HFFc6 (cell line): ENCODE measurements around the gene EXOC6B. TPM values are rescaled to one million over a fixed set of nuclear protein-coding genes. Genes with fewer than 3 reads are reported as not detected.

ENCODE experiments used
- DNase-seq: peaks from one replicate; pipeline ENCODE4 v3.0.0-alpha.2; 2018
- H3K27ac Mint-ChIP-seq: 2 replicates; pipeline ENCODE4 v1.8.0; 2020; ENCODE audit warnings: mild to moderate bottlenecking, mixed read lengths
- H3K27me3 Mint-ChIP-seq: 2 replicates; pipeline ENCODE4 v1.8.0; 2021; ENCODE audit warnings: mild to moderate bottlenecking, moderate library complexity, mixed read lengths; ENCODE audit not compliant: insufficient read depth
- H3K36me3 Mint-ChIP-seq: 2 replicates; pipeline ENCODE4 v1.8.0; 2021; ENCODE audit warnings: low read depth, mixed read lengths
- H3K4me1 Mint-ChIP-seq: 2 replicates; pipeline ENCODE4 v1.8.0; 2020; ENCODE audit warnings: low read depth, mixed read lengths
- H3K4me3 Mint-ChIP-seq: 2 replicates; pipeline ENCODE4 v1.8.0; 2020; ENCODE audit warnings: mild to moderate bottlenecking, moderate library complexity, mixed read lengths
- H3K9me3 Mint-ChIP-seq: 2 replicates; pipeline ENCODE4 v1.8.0; 2020; ENCODE audit warnings: mild to moderate bottlenecking, mixed read lengths
- CTCF ChIP-seq: fragments of 200-600 bp; sonication (generic); IDR thresholded peaks from 2 replicates; pipeline ENCODE4 v1.5.0; 2021; ENCODE audit warnings: antibody characterized with exemption, mild to moderate bottlenecking
- total RNA-seq, 6 experiments: library from RNA; stranded (reverse); fragmentation: NEBNext Ultra II Directional; extraction: Animal tissue kit (Norgen Biotek cat#: 25700); gene quantifications; 2 replicates in 1 of 6; 3 replicates in 5 of 6; pipeline ENCODE4 v1.2.3, GENCODE V29; 2021

EXOC6B gene
- total RNA-seq, 6 experiments from 2014 or later: 24.8 to 33.0 (median 27.4) TPM

GRCh38 chr2:72275084-72275483 is 550.7 kb downstream of the EXOC6B start:
- H3K4me1 Mint-ChIP-seq: peaks cover 32% of the 10 kb centered on the region
- no peaks in the 10 kb centered on the region for H3K36me3 Mint-ChIP-seq
- H3K27ac Mint-ChIP-seq: no peak overlapping the region
- no peaks in the 10 kb centered on the region for H3K9me3 Mint-ChIP-seq
- H3K27me3 Mint-ChIP-seq: peaks cover 1% of the 10 kb centered on the region; the same call in 1 of the 2 replicates
- no peak overlapping the region for H3K4me3 Mint-ChIP-seq
- no peak for TF ChIP-seq CTCF
- no peak for DNase-seq

GRCh38 chr2:72274380-72274797 is 551.4 kb downstream of the EXOC6B start:
- DNase-seq: no peak
- H3K27ac Mint-ChIP-seq: no peak overlapping the region
- peak overlapping the region; percentile 8; the same call in 1 of the 2 replicates for H3K4me3 Mint-ChIP-seq
- peaks cover 32% of the 10 kb centered on the region for H3K4me1 Mint-ChIP-seq
- no peaks in the 10 kb centered on the region for H3K36me3 Mint-ChIP-seq
- no peaks in the 10 kb centered on the region for H3K9me3 Mint-ChIP-seq
- H3K27me3 Mint-ChIP-seq: peaks cover 1% of the 10 kb centered on the region; the same call in 1 of the 2 replicates
- no peak for TF ChIP-seq CTCF

GRCh38 chr2:72273384-72273783 is 552.4 kb downstream of the EXOC6B start:
- no peak for TF ChIP-seq CTCF
- Mint-ChIP-seq H3K36me3 (no peaks in the 10 kb centered on the region), H3K4me1 (peaks cover 30% of the 10 kb centered on the region), H3K4me3 (no peak overlapping the region), H3K9me3 (no peaks in the 10 kb centered on the region), H3K27ac (no peak overlapping the region), H3K27me3 (peaks cover 1% of the 10 kb centered on the region; the same call in 1 of the 2 replicates)
- DNase-seq: no peak

GRCh38 chr2:72271766-72272641 is 553.8 kb downstream of the EXOC6B start:
- no peak for DNase-seq
- Mint-ChIP-seq H3K4me3 (no peak overlapping the region), H3K36me3 (no peaks in the 10 kb centered on the region), H3K27me3 (peaks cover 1% of the 10 kb centered on the region; the same call in 1 of the 2 replicates), H3K9me3 (no peaks in the 10 kb centered on the region), H3K27ac (no peak overlapping the region), H3K4me1 (peaks cover 20% of the 10 kb centered on the region)
- no peak for TF ChIP-seq CTCF

GRCh38 chr2:72271276-72271614 is 554.6 kb downstream of the EXOC6B start:
- no peaks in the 10 kb centered on the region for H3K9me3 Mint-ChIP-seq
- no peaks in the 10 kb centered on the region for H3K36me3 Mint-ChIP-seq
- no peak overlapping the region for H3K27ac Mint-ChIP-seq
- no peak for TF ChIP-seq CTCF
- H3K4me1 Mint-ChIP-seq: peaks cover 13% of the 10 kb centered on the region
- no peak for DNase-seq
- H3K27me3 Mint-ChIP-seq: peaks cover 1% of the 10 kb centered on the region; the same call in 1 of the 2 replicates
- H3K4me3 Mint-ChIP-seq: no peak overlapping the region
